ENCODE data around the gene TXNIP.

- TF ChIP-seq, protein P1, sequence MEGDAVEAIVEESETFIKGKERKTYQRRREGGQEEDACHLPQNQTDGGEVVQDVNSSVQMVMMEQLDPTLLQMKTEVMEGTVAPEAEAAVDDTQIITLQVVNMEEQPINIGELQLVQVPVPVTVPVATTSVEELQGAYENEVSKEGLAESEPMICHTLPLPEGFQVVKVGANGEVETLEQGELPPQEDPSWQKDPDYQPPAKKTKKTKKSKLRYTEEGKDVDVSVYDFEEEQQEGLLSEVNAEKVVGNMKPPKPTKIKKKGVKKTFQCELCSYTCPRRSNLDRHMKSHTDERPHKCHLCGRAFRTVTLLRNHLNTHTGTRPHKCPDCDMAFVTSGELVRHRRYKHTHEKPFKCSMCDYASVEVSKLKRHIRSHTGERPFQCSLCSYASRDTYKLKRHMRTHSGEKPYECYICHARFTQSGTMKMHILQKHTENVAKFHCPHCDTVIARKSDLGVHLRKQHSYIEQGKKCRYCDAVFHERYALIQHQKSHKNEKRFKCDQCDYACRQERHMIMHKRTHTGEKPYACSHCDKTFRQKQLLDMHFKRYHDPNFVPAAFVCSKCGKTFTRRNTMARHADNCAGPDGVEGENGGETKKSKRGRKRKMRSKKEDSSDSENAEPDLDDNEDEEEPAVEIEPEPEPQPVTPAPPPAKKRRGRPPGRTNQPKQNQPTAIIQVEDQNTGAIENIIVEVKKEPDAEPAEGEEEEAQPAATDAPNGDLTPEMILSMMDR (IDR thresholded peaks at IDR 0.05; ENCODE audit: poor library complexity), result no peak
- no peak for TF ChIP-seq EZH2 (IDR thresholded peaks at IDR 0.05; ENCODE audit: borderline replicate concordance)
Measured at GRCh38 chr1:145956781-145957442, 39.5 kb downstream of the TXNIP start.

Measured in hepatocyte (in vitro differentiated cells).